Calu3 (cell line): ENCODE results near the gene CRYGB. TPM values are rescaled to one million over a fixed set of nuclear protein-coding genes. Genes with fewer than 3 reads are reported as not detected.

Experiments used
- BruUV-seq: library from RNA; stranded (reverse); fragments of 400-500 nt; replicated peaks from 2 replicates; lab custom pipeline; 2021; lab: Mats Ljungman, UMichigan
- CTCF ChIA-PET: fragments of 300-600 bp; sonication (Branson Sonifier 250); formaldehyde crosslinking; loops from one replicate; lab custom pipeline; 2022; ENCODE audit warnings: antibody characterized with exemption; lab: Charles Lee
- DNase-seq: peaks from one replicate; pipeline ENCODE4 v3.0.0; 2022
- H3K27ac Mint-ChIP-seq: one replicate; pipeline ENCODE4 v1.8.0; 2022; ENCODE audit warnings: mixed read lengths; ENCODE audit not compliant: unreplicated experiment
- H3K27me3 Mint-ChIP-seq: one replicate; pipeline ENCODE4 v1.8.0; 2022; ENCODE audit warnings: mixed read lengths; ENCODE audit not compliant: unreplicated experiment
- H3K36me3 Mint-ChIP-seq: one replicate; pipeline ENCODE4 v1.8.0; 2022; ENCODE audit warnings: mild to moderate bottlenecking, moderate library complexity, mixed read lengths; ENCODE audit not compliant: insufficient read depth, unreplicated experiment
- H3K4me1 Mint-ChIP-seq: one replicate; pipeline ENCODE4 v1.8.0; 2022; ENCODE audit warnings: mild to moderate bottlenecking, low read depth, mixed read lengths; ENCODE audit not compliant: unreplicated experiment
- H3K4me3 Mint-ChIP-seq: one replicate; pipeline ENCODE4 v1.8.0; 2022; ENCODE audit warnings: mild to moderate bottlenecking, low read depth, moderate library complexity, mixed read lengths; ENCODE audit not compliant: unreplicated experiment
- H3K9me3 Mint-ChIP-seq: one replicate; pipeline ENCODE4 v1.8.0; 2022; ENCODE audit warnings: low read depth, mixed read lengths; ENCODE audit not compliant: unreplicated experiment
- intact Hi-C: fragments of 100-400 bp; cut with micrococcal nuclease; formaldehyde crosslinking; loops from one replicate; pipeline ENCODE4 v1.10.0; 2022; ENCODE audit not compliant: unreplicated experiment
- total RNA-seq: library from RNA; stranded (reverse); gene quantifications from 2 replicates; pipeline ENCODE4 v1.2.3, GENCODE V29; 2022
- TF ChIP-seq, protein P1 (sequence below): fragments of 200-600 bp; IDR thresholded peaks from one replicate; pipeline ENCODE4 v1.8.0; 2022; ENCODE audit warnings: antibody characterized with exemption; ENCODE audit not compliant: unreplicated experiment

The CRYGB gene
- total RNA-seq, 1 experiment from 2014 or later, result not detected

DNA sequence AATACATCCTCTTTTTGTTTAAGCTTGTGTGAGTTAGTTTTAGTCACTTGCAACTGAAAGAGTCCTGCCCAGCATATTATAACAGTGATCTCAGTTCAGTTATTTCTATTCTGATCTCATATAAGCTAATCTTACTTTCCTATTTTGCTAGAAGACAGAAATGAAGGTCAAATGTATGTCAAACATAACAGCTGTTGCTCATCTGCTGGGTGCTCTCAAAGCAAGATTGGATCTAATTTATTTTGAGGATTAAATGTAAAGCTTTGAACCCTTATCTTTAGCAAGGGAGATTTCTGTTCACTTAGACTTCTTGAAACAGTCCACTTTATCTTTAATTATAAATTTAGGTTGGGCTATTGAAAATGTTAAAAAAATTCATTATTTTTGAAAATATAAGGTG is 52.8 kb downstream of the CRYGB start:
- TF ChIP-seq, protein P1, sequence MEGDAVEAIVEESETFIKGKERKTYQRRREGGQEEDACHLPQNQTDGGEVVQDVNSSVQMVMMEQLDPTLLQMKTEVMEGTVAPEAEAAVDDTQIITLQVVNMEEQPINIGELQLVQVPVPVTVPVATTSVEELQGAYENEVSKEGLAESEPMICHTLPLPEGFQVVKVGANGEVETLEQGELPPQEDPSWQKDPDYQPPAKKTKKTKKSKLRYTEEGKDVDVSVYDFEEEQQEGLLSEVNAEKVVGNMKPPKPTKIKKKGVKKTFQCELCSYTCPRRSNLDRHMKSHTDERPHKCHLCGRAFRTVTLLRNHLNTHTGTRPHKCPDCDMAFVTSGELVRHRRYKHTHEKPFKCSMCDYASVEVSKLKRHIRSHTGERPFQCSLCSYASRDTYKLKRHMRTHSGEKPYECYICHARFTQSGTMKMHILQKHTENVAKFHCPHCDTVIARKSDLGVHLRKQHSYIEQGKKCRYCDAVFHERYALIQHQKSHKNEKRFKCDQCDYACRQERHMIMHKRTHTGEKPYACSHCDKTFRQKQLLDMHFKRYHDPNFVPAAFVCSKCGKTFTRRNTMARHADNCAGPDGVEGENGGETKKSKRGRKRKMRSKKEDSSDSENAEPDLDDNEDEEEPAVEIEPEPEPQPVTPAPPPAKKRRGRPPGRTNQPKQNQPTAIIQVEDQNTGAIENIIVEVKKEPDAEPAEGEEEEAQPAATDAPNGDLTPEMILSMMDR, result no peak
- CTCF ChIA-PET, result no interaction called here
- DNase-seq, result no peak
- Mint-ChIP-seq H3K4me1 (no peaks in the 10 kb centered on the region), H3K36me3 (no peaks in the 10 kb centered on the region), H3K27me3 (peaks cover 26% of the 10 kb centered on the region), H3K27ac (no peak overlapping the region), H3K4me3 (no peak overlapping the region), H3K9me3 (no peaks in the 10 kb centered on the region)
- BruUV-seq, result no TSS peak
- intact Hi-C loops, result no loop called here

Other genes starting within 250 kb of the CRYGB start
- gene PLEKHM3, start 120.6 kb downstream of the CRYGB start, total RNA-seq, result 7.7 and 8.0 TPM in 2 replicates
- not detected in 2 replicates for gene CRYGD, start 21.6 kb downstream of the CRYGB start, total RNA-seq
- not detected in 2 replicates for gene CRYGC, start 16.3 kb downstream of the CRYGB start, total RNA-seq
- not detected in 2 replicates for gene CRYGA, start 17.4 kb upstream of the CRYGB start, total RNA-seq
- not detected in 2 replicates for gene C2orf80, start 43.9 kb upstream of the CRYGB start, total RNA-seq
- 166 TPM in 2 replicates for gene IDH1, start 108.9 kb upstream of the CRYGB start, total RNA-seq
- gene PIKFYVE, start 120.1 kb upstream of the CRYGB start, total RNA-seq, result 24.2 and 26.4 TPM in 2 replicates